Measurements from ENCODE around the gene ZCWPW2.
A peak's percentile ranks its signal among the peaks of the same experiment; 100 is the strongest.

Gene ZCWPW2, protein sequence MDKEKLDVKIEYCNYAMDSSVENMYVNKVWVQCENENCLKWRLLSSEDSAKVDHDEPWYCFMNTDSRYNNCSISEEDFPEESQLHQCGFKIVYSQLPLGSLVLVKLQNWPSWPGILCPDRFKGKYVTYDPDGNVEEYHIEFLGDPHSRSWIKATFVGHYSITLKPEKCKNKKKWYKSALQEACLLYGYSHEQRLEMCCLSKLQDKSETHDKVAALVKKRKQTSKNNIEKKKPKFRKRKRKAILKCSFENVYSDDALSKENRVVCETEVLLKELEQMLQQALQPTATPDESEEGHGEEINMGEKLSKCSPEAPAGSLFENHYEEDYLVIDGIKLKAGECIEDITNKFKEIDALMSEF

DNA sequence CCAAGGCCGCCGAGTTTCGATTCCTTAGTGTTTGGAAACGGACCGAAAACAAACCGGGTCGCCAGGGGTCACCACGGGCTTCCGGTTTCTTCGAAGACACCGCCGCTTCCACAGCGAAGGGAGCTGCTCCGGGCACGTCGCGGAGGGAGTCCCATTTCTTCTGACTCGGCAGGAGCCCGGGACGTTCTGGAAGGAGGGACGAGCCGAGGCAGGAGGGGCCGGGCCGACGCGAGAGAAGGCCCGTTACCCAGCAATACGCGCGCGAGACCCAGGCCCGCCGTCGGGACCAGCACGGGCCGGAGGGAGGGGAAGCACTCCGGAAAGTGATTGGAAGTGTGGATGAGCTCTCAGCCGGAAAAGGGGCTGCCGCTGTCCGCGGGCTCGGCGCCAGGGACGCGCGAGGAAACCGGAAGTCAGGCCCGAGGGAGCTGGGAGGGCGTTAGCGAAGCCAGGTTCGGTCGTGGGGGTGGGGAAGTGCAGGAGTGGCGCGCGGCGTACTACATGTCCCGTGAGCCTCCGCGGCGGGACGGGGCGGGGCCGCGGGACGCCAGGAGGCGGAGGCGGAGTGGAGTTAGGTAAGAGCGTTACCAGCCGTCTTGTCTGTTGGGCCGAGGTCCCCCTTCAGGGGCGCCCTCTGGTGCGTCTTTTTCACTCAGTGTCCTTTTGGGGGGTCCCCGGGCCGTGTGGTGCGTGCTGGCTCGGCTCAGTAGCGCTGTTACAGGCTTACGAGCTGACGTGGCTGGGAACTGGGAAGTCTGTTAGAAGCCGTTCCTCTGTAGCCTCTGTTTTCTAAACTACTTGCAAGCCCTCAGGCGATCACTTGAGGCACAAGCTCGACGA lies at the start of gene ZCWPW2, which contains the start of gene AZI2:
Gene ZCWPW2, plus strand, starts transcription at position 93 of the 840 bp plus-strand sequence. CDS start 64,348 bp downstream, outside the sequence.
Gene AZI2, minus strand, starts transcription at position 196 of the 840 bp plus-strand sequence. CDS start 8,207 bp downstream, outside the sequence.
- DNase-seq = peak; percentile 87

DNA sequence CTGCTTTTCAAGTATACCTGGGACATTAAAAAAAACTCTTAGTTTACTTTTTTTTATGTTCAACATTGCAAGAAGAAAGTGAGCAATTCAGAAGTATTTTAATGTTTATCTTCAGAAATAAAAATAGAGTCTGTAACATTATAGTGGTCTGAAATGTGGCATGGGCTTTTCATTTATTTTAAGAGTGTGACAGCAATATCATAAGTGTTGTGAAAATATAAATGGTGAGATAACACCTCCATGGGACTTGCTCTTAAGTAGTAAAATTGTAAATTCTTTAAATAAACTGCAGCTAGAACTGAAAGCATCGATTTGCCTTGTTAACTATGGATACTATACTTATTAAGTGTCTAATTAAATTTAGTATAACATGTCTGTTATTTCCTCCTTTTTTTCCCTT lies 48.8 kb upstream of the ZCWPW2 start:
- DNase-seq = no peak

DNA sequence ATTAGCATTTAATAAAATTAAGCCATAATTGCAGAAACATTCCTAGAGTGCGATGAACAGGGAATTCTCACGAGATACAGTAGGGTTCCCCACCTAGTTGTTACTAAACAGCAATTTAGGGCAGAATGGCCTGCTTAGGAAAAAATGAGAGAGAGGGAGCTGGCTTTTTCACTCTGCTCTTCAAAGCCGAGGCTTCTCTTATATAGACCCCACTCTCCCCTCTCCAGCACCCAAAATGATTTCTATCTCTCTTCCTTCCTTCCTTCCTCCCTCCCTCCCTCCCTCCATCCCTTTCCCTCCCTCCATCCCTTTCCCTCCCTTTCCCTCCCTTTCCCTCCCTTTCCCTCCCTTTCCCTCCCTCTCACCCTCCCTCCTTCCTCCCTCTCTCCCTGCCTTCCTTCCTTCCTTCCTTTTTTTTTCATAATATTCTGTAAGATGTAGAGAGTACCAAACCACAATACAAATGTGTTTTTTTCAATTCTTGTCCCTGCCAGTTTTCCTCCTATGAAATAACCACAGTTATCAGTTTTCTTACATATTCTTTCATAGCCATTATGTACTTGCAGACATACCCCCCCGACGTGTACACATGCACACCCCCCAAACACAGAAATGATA lies 48.1 kb upstream of the ZCWPW2 start:
- DNase-seq = no peak

DNA sequence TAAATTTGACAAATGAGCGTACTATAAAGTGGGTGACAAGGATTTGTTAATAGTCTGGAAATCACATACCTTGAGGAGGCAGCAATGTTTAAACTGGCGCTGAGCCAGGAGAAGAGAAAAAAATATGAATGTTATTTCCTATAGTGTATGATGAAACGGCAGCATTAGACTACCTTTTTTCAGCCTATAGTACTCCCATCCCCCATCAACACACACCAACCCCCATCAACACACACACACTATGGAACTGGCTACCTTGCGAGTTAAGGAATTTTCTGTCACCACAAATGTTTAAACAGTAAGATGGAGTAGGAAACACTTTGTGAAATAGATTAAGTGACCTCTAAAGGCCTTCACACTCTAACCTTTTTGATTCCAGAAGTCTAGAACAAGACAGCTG lies 46.8 kb upstream of the ZCWPW2 start:
- DNase-seq = no peak

DNA sequence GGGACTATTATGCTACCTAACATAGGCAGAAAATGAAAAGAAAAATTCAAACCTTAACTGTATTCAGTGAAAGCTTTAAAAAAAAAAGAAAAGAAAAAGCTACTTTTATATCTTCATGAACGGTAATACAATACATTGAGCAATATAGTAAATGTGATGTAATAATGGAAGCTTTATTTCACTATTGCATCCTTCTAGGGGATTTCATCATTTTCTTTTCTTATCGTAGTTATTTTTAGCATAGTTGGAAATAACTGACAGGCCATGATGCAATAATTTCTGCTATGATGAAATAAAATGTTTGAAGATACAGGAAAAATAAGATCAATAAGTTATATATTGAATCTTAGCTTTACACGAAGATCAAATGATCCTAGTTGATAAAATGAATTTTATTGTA lies 40.3 kb upstream of the ZCWPW2 start:
- DNase-seq = no peak

DNA sequence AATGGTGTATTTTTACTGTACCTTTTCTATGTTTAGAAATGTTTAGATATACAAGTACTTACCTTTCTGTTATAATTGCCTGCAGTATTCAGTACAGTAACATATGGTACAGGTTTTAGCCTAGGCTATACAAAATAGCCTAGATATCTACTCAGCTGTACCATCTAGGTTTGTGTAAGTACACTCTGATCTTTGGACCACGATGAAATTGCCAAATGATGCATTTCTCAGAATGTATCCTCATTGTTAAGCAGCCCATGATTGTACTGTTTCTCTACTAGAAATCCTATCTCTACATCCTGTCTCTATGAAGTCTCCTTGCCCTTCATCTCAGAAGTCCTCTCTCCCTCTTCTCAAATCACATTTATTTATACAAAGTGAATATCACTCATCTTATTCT lies 32.8 kb upstream of the ZCWPW2 start:
- DNase-seq = no peak

DNA sequence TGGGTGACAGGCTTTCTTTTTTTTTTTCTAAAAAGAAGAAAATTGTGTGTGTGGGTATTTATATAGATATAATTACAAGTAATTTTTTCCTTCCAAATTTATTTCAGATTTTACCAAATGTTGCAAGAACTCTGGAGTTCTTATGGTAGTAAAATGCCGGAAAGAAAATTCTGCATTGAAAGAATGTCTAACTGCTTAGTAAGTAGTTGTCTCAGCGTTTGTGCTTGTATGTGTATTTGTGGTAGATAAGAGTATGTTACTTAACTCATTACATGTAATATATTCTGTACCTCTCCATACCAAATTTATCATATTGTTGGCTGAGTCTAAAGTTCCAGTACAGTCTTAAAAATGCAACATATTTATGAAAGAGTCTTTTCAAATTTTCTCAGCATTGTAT lies 32.3 kb upstream of the ZCWPW2 start:
- no peak for DNase-seq

DNA sequence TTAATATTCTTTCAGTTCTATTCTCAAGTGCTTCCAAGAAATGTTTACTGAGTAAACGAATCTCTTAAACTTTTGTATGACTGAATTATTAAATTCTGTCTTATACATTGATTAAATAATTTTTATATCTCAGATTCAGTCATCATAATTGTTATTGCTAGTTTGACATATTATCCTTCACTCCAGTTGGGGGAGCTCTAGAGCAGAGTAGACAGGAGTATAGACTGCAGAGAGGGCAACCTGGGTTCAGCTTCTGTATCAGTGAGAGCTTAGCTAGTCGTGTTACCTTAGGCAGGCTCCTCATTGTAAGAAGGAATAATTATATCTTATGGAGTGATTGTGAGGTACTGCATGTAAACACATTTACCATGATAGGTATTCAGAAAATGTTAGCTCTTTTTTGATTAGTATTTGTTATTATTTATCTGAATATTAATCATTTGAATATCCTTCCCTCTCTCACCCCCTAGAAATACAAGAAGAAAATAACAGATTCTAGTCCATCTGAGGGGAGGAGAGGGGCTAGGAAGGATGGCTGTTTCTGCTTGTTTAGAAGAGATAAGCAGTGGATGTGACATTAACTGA lies 31.0 kb upstream of the ZCWPW2 start:
- peak; percentile 14 for DNase-seq

DNA sequence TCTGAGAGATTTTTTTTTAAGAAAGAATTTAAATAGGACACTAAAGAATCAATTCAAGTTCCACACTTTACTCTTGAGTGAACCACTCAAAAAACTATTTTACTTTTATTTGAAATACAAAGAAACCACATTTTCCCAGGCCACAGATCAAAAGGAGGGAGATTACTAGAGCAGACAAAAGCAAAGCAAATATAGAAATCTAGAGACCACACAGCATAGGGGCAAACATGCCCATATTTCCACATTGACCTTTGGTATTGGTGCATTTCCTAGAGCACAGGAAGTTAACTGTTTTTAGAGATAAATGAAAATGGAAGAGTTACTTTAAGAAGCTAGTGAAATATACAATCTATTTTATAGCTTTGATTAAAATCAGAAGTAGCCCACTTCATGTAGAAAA lies 27.5 kb upstream of the ZCWPW2 start:
- DNase-seq = no peak

DNA sequence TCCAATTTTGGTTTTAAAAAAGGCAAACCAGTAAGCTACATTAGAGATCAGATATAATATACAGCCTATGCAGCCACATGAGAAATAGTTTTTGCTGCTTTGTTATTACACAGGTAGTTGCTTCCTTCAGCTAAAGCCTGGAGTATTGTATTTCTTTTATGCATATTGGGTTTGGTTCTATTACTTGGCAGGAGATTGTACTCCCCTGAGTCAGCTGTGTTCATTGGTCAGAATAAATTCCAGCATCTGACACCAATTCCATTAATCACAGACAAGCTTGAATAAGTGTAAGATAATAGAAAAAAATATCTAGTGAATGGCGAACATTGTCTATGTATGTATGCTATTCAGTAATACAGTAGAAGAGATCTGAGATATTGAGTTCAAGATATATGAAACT lies 26.1 kb upstream of the ZCWPW2 start:
- no peak for DNase-seq

DNA sequence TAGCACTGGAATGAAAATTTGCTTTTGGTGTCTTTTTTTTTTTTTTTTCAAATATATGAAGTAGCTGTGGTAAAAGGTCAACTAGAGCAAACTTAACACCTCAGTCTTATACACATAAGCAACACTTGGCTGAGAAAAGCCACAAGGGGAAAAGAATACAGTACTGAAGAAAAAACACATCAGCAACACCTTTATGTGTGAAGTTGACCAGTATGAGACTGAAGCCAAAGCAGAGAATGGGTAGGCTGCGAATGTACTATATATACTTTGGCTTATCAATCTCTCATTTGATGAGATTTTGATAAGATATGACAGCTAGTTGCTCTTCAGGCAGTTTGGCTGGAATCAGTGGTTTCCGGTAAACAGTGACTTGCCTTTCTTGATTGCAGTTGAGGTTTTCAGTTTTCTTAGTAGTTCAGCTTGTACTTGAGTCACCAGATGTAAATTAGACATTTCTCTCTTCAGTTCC lies 22.0 kb upstream of the ZCWPW2 start:
- DNase-seq = no peak

DNA sequence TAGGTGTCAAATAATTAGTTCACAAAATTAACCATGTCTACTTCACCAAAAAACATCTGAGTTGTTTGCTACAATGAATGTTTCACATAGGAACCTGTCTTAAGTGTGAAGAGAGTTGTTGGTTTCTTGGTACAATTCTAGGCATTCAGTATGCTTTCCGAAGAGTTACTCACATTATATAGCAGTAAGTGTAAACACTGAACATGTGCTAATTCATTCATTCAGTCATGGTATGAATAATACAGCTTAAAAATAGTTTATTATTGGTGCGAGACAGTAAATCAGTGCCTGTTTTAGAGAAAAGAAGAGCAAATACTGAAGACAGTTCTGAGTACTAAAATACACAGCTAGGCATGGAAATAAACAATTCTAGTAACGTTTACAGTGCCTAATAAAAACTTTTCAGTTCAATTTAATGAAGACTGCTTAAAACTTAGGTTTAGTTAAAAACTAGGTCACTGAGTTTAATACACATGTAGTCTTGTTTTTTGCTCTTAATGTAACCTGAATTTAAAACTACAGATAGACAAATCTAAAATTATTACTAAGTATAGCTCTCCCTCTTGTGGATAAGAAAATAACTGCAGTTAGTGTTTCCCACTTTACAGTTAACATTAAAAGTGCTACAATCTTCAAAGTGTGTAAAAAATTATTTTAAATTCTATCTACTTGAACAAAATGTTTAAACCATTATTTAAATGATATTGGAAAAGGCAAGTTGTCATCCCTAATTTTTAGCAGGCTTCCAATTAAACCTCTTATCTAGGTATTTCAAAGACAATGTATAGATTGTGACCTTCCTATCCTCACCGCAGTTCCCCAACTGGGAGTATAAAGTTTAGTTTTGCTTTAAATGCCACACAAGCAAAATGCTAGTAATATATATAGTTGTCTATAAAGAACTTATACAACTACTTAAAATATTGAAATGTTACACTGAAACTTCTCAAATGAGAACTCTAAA lies 20.1 kb upstream of the ZCWPW2 start:
- DNase-seq = no peak

DNA sequence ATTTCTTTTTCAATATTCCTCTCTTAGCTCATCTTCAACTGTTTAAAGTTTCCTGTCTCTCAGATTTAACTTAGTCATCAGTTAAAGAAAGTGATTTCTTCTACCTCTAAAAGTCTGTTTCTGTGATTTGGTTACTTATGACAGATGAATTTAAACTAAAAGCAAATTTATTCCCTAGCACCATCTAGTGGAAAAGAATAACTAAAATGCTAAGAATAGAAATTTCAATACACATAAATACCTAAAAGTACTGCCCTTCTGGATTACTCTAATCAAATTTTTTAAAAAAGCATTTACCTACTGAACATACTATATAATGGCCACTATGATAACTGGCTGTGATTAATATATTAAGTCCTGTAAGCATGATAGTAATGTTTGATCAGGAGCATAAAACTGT lies 14.0 kb upstream of the ZCWPW2 start:
- DNase-seq = no peak

DNA sequence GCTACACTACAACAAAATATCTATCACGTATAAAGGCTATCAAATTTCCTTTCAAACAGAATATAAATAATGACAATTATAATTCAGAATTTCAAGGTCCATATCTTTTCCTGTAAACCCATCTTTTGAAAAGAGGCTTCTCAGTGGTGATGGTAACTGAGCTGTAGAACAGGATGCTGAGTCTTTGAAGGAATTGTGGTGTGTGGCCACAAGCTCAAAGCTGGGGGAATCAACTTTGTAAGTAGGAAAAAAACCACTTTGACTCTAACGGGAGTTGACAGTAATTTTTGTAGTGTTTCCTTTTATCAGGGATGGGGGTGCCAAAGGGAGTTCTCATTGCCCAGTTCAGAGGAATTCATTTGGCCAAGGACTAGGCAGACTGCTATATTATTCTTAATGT lies 13.3 kb upstream of the ZCWPW2 start:
- no peak for DNase-seq

DNA sequence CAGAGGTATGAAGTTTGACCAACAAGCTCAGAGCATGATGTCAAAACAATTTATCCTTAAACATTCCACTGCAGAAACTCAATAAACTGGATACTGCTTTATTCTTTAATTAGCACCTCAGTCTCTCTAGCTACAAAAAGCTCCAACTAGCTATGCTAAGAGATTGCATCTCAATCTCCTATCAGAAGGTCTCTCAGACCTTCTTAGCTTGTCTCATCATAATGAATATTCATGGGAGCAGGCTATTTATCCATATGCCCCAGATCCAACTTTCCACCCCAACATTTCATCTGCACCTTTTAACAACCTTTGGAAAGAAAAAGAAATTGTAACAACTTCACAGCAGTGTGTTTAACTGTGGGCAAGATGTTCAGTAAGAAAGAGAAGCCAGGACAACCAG lies 11.3 kb upstream of the ZCWPW2 start:
- DNase-seq = no peak

DNA sequence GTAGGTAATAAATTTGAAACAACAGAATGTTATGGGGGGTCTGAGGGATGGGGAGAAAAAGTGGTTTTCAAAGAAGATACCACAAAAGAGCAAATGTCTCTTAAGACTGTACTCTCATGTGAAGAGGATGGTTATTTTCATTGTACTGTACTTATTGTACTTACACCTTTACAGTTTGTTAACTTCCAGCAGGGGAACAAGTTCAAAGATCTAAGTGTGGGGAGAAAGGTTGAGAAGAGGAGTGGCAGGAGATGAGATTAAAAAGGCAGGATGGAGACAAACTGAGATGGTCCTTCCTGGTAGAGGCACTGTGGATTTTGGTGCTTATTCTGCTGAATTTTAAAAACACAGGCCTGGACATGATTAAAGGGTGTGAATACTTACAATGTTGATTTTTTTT lies 5.4 kb upstream of the ZCWPW2 start:
- DNase-seq = no peak

DNA sequence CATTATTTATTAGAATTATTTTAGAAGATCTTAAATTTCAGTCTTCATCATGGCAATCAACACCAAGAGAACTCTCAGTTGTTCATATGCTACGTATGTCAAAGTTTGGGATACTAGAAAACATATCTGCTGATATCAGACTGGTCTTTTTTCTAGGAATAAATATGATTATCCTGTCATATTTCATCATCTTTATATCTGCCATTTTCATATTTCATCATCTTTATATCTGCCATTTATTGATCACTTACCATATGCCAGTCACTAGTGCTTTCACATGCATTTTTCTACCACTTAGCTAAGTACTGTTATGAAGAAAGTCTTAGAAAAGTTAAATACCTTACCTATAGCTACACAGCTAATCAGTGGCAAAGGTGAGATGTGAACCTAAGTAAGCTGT lies 2.8 kb upstream of the ZCWPW2 start:
- DNase-seq = no peak

DNA sequence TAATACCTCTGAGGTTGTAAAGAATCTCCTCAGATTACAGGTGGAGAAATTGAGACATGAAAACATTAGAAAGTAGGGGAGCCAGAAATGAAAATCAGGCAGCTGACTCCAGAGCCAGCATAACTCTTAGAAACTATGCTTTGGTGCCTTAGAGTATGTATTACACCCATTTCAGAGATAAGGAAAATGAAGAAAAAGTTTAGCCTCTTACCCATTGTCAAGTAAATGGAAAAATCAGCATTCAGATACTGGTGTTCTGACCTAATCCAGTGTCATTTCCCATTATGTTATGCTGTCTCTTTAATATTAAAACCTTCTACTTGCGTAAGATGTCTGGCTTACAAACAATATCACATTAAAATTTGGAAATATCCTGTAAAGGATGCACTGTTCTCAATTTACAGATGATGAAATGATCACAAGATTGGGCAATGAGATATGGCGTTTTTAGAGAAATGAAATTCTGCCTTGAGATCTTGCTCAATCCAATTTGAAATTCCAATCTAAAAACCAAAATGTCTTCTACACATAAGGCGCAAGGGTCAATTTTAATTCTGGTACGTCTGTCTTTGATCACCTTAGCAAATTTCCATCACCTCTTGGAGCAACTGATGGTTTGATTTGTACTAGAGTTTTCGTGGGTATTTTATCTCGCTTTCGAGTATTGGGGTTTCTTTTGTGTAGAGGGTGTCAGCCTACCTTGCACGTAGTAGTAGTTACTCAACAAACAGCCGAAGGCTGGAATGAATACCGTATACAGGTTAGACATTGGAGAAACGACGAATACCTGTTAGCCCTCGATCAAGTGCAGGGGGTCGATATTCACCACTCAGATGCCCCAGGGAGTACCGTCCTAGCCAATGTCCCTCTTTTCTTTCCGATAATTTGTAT lies 902 bp upstream of the ZCWPW2 start:
- no peak for DNase-seq

DNA sequence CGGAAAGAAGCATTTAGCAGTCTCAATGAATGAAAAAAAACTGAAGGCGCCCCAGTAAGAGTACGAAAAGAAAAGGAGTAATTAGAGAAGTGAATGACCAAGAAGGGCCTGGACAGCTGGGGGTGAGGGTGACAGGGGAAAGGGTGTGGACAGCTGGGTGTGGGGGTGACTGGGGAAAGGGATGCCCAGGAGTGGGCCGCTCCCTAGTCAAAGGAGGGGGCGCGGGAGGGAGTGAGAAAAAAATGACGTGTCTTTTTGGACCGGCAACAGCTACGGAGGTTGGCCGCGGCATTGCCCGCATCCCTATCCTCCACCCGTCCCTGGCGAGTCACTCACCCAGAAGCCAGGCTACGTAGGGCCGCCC lies 274 bp upstream of the ZCWPW2 start:
- no peak for DNase-seq

DNA sequence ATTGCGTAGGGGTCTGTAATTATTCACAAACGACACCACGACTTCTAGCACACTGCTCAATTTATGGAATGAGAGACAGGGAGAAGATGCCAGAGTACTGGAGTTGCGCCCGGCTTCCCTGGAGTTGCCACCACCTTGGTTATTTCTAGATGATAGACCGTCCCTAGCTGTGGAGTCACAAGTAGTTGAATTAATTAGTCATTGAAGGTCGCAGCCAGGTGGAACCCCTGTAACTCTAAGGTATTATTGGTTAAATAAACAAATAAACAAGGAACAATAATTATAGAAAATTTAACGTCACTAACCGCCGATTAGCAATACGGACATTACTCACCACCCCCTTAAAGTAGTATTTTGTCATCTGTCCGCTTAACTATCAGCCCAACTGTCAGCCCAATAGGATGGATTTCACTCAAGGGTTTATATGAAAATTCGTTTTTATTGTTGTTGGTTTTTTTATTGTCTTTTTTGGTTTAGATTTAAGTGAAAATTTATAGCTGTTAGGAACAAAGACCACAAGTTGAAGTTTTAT lies 1.0 kb downstream of the ZCWPW2 start:
- DNase-seq = no peak

DNA sequence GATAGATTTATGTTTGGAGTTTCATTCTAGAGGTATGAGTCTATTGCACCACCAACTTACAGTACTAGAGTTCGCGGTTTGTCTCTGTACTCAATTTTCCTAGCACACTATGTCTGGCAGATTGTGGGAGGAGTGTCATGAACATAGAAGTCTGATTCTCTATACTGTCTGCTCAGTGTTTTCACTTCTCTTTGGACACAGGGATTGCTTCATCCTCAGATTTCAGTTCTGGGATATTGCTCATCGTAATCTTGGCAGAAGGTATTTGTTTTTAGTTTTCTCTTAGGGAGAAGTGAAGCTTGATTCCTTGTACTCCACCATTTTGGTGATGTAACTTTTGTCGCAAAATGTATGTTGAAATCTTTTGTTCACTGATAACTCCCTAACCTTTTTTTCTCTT lies 27.9 kb downstream of the ZCWPW2 start:
- no peak for DNase-seq

Measured in NCI-H1105 (cell line).